Psoas muscle (tissue), 8 donors: ENCODE measurements around the gene MCM6. TPM values are rescaled to one million over a fixed set of nuclear protein-coding genes. Genes with fewer than 3 reads are reported as not detected.

Experiments
- ATAC-seq, 4 donors: fragments of 200-7000 bp; cut with Tn5 transposase; one replicate each; pipeline ENCODE4 v1.9.1; 2020; ENCODE audit warnings: moderate library complexity in 3 of 4, mild to moderate bottlenecking in 2 of 4
- DNase-seq, 2 donors: peaks; one replicate each; pipeline ENCODE4 v3.0.0-alpha.2; 2020
- H3K27ac ChIP-seq: fragments of 200-600 bp; one replicate; pipeline ENCODE4 v1.8.0; 2022
- H3K27me3 ChIP-seq, 3 donors: fragments of 200-600 bp in 1 of 3; one replicate each; pipeline versions ENCODE4 v1.6.1 to v1.8.0; 2013 to 2022; ENCODE audit warnings: low read length in 2 of 3, mild to moderate bottlenecking in 2 of 3, moderate library complexity in 1 of 3; ENCODE audit not compliant: insufficient read depth in 3 of 3
- H3K36me3 ChIP-seq, 2 donors: fragments of 200-600 bp in 1 of 2; one replicate each; pipeline versions ENCODE4 v1.6.1 to v1.8.0; 2013 to 2022; ENCODE audit warnings: low read depth in 1 of 2, mild to moderate bottlenecking in 1 of 2, moderate library complexity in 1 of 2; ENCODE audit not compliant: insufficient read depth in 1 of 2
- H3K4me1 ChIP-seq: fragments of 200-600 bp; one replicate; pipeline ENCODE4 v1.8.0; 2022
- H3K4me3 ChIP-seq: fragments of 200-600 bp; one replicate; pipeline ENCODE4 v1.8.0; 2022; ENCODE audit warnings: mild to moderate bottlenecking
- H3K9me3 ChIP-seq: fragments of 200-600 bp; one replicate; pipeline ENCODE4 v1.8.0; 2022
- CTCF ChIP-seq: fragments of 200-600 bp; IDR thresholded peaks from one replicate; pipeline ENCODE4 v1.8.0; 2022; ENCODE audit warnings: antibody characterized with exemption
- WGBS, 3 donors: extraction: QIAGEN DNeasy Blood & Tissue Kit; methylation state at CpG; one replicate each; pipeline versions ENCODE4 v1.1.6 to v1.1.7; 2013; 5-methylcytosine and 5-hydroxymethylcytosine counted together
- intact Hi-C, 2 donors: fragments of 100-400 bp; cut with DNase I; formaldehyde crosslinking; loops; one replicate each; pipeline versions ENCODE4 v1.11.0 to v1.14.2; 2022
- polyA plus RNA-seq, 3 donors: library from polyadenylated mRNA; stranded (reverse); fragments of 200-250 nt; gene quantifications; one replicate each; pipeline ENCODE4 v1.2.3, GENCODE V29; 2013
- total RNA-seq, 4 donors: library from RNA; stranded (reverse); fragmentation: NEBNext Ultra II Directional in 2 of 4; extraction: Animal tissue kit (Norgen Biotek cat#: 25700) in 2 of 4; gene quantifications; one replicate each; pipeline versions ENCODE4 v1.2.1 to v1.2.4, GENCODE V29; 2021 to 2023
- donor health status: healthy with polysubstance abuse.
- donor health status: DM: no; HTN: no; CAD: no; lungs with moderate emphysema.
- donor health status: Bipolar disorder and iron deficiency.
- donor health status: healthy.
- donor health status: DM: yes; HTN: yes; CAD: no.
- donor health status: DM: no; HTN: no; CAD: no.
- donor health status: DM: no; HTN: no; CAD: no.
- donor health status: DM: yes; HTN: yes; CAD: no.

MCM6 gene
- total and polyA plus RNA-seq, 7 donors = 3.3 to 9.4 (median 6.0) TPM

GRCh38 chr2:135839713-135840112 lies 36.5 kb downstream of the MCM6 start:
- Histone ChIP-seq H3K9me3 (no peaks in the 10 kb centered on the region), H3K4me1 (peaks cover 13% of the 10 kb centered on the region), H3K27ac (no peak overlapping the region), H3K4me3 (no peak overlapping the region), H3K36me3 (peaks cover 0 to 28% of the 10 kb centered on the region in 2 donors), H3K27me3 (no peaks in the 10 kb centered on the region)
- ATAC-seq (peak in 3 of 4 donors; percentile 31 to 58 (median 44)), DNase-seq (no peak)
- TF ChIP-seq CTCF = no peak
- 0 to 10% (median 4%) methylated on average over 2 of the region's 2 CpGs for WGBS, 3 donors
- intact Hi-C loops = no loop called here

- Histone ChIP-seq H3K27me3 (no peaks in the 10 kb centered on the region), H3K27ac (no peak overlapping the region), H3K4me3 (no peak overlapping the region), H3K9me3 (no peaks in the 10 kb centered on the region), H3K4me1 (peaks cover 13% of the 10 kb centered on the region), H3K36me3 (peaks cover 0 to 16% of the 10 kb centered on the region in 2 donors)
- TF ChIP-seq CTCF = no peak
- ATAC-seq = no peak
- no peak for DNase-seq
- intact Hi-C loops = no loop called here
- WGBS, 3 donors = 89 to 91% (median 90%) methylated on average over 3 of the region's 3 CpGs
Measured at GRCh38 chr2:135838502-135838901, 37.7 kb downstream of the MCM6 start.

GRCh38 chr2:135836596-135837270 lies 39.5 kb downstream of the MCM6 start, which contains the start of gene LCT:
Gene LCT, minus strand, starts transcription at chr2:135837184. Its CDS starts 15 bp downstream, at chr2:135837169.
- no peaks in the 10 kb centered on the region for H3K9me3 ChIP-seq
- peaks cover 0 to 4% of the 10 kb centered on the region in 2 donors for H3K36me3 ChIP-seq
- no peaks in the 10 kb centered on the region for H3K27me3 ChIP-seq
- H3K4me1 ChIP-seq = peaks cover 13% of the 10 kb centered on the region
- no peak within 1 kb of the TSS for H3K4me3 ChIP-seq
- H3K27ac ChIP-seq = no peak within 1 kb of the TSS
- intact Hi-C loops = no loop called here
- WGBS, 3 donors = 92 to 93% (median 93%) methylated on average over 12 of the region's 12 CpGs
- no peak for ATAC-seq
- no peak for TF ChIP-seq CTCF
- no peak for DNase-seq

- Histone ChIP-seq H3K4me3 (no peak overlapping the region), H3K27me3 (no peaks in the 10 kb centered on the region), H3K9me3 (no peaks in the 10 kb centered on the region), H3K4me1 (no peaks in the 10 kb centered on the region), H3K36me3 (no peaks in the 10 kb centered on the region), H3K27ac (no peak overlapping the region)
- no peak for DNase-seq
- no peak for TF ChIP-seq CTCF
- intact Hi-C loops = no loop called here
- 80 to 94% (median 91%) methylated on average over 6 of the region's 6 CpGs for WGBS, 3 donors
- ATAC-seq = no peak
Measured at GRCh38 chr2:135832891-135833290, 43.4 kb downstream of the MCM6 start.
